Colonic mucosa (tissue), 4 donors: Measurements from ENCODE around the gene PTK6. TPM values are rescaled to one million over a fixed set of nuclear protein-coding genes. Genes with fewer than 3 reads are reported as not detected.

Experiments
- DNase-seq: peaks from one replicate; pipeline ENCODE4 v3.0.0-alpha.2; 2020
- H3K27ac ChIP-seq: fragments of 200-600 bp; one replicate; pipeline ENCODE4 v1.8.0; 2021
- H3K27me3 ChIP-seq: fragments of 200-600 bp; one replicate; pipeline ENCODE4 v1.8.0; 2021
- H3K36me3 ChIP-seq: fragments of 200-600 bp; one replicate; pipeline ENCODE4 v1.8.0; 2021
- H3K4me1 ChIP-seq: fragments of 200-600 bp; one replicate; pipeline ENCODE4 v1.8.0; 2021; ENCODE audit warnings: mild to moderate bottlenecking
- H3K4me3 ChIP-seq: fragments of 200-600 bp; one replicate; pipeline ENCODE4 v1.8.0; 2021
- H3K9ac ChIP-seq, 2 donors: one replicate each; pipeline ENCODE4 v1.7.0; 2013; ENCODE audit warnings: control low read depth in 2 of 2, low read depth in 2 of 2, low read length in 2 of 2
- H3K9me3 ChIP-seq: fragments of 200-600 bp; one replicate; pipeline ENCODE4 v1.8.0; 2021
- CTCF ChIP-seq: fragments of 200-600 bp; IDR thresholded peaks from one replicate; pipeline ENCODE4 v1.8.0; 2022; ENCODE audit warnings: antibody characterized with exemption, mild to moderate bottlenecking
- intact Hi-C: fragments of 100-400 bp; cut with DNase I; formaldehyde crosslinking; loops from one replicate; pipeline ENCODE4 v1.14.1; 2022
- total RNA-seq, 2 donors: library from RNA; stranded (reverse); fragmentation: NEBNext Ultra II Directional in 1 of 2; extraction: Animal tissue kit (Norgen Biotek cat#: 25700) in 1 of 2; gene quantifications; one replicate each; pipeline ENCODE4 v1.2.1, GENCODE V29; 2021
- donor health status: healthy.
- donor health status: DM: no; HTN: no; CAD: no.
- donor health status: DM: no; HTN: no; CAD: no.

PTK6 gene
- total RNA-seq, 2 donors from 2014 or later, result 69.0 to 91.1 TPM

- Histone ChIP-seq H3K27me3 (peaks cover 12% of the 10 kb centered on the region), H3K36me3 (no peaks in the 10 kb centered on the region), H3K27ac (peak overlapping the region; percentile 63), H3K9ac (peak overlapping the region; percentile 24 to 62), H3K4me3 (no peak overlapping the region), H3K9me3 (no peaks in the 10 kb centered on the region), H3K4me1 (peaks cover 11% of the 10 kb centered on the region)
- peak; percentile 59 for DNase-seq
- no peak for TF ChIP-seq CTCF
- intact Hi-C loops, result loop anchor here (10.0 kb wide), 1 partner anchor 319 kb away; the partner anchor contains the start of genes ABHD16B and TPD52L2
Observed at GRCh38 chr20:63545814-63546213, 8.6 kb upstream of the PTK6 start.

- intact Hi-C loops, result loop anchor here (10.0 kb wide), 1 partner anchor 320 kb away; the partner anchor contains the start of genes ABHD16B and TPD52L2
- H3K4me3 ChIP-seq, result no peak overlapping the region
- H3K9me3 ChIP-seq, result no peaks in the 10 kb centered on the region
- peaks cover 11% of the 10 kb centered on the region for H3K4me1 ChIP-seq
- peak overlapping the region in 1 of 2 donors; percentile 62 for H3K9ac ChIP-seq
- no peaks in the 10 kb centered on the region for H3K36me3 ChIP-seq
- no peak for TF ChIP-seq CTCF
- H3K27ac ChIP-seq, result peak overlapping the region; percentile 63
- DNase-seq, result peak; percentile 92
- peaks cover 12% of the 10 kb centered on the region for H3K27me3 ChIP-seq
Observed at GRCh38 chr20:63544958-63545516, 7.9 kb upstream of the PTK6 start.

- intact Hi-C loops, result loop anchor here (10.0 kb wide), 1 partner anchor 320 kb away; the partner anchor contains the start of genes ABHD16B and TPD52L2
- Histone ChIP-seq H3K4me3 (no peak overlapping the region), H3K27me3 (peaks cover 12% of the 10 kb centered on the region), H3K36me3 (no peaks in the 10 kb centered on the region), H3K4me1 (peaks cover 11% of the 10 kb centered on the region), H3K9me3 (no peaks in the 10 kb centered on the region), H3K27ac (no peak overlapping the region), H3K9ac (no peak overlapping the region)
- no peak for TF ChIP-seq CTCF
- DNase-seq, result no peak
Observed at GRCh38 chr20:63544241-63544957, 7.2 kb upstream of the PTK6 start.

- H3K27me3 ChIP-seq, result peaks cover 10% of the 10 kb centered on the region
- peaks cover 16% of the 10 kb centered on the region for H3K4me1 ChIP-seq
- no peaks in the 10 kb centered on the region for H3K9me3 ChIP-seq
- H3K36me3 ChIP-seq, result no peaks in the 10 kb centered on the region
- intact Hi-C loops, result loop anchor here (10.0 kb wide), 1 partner anchor 321 kb away; the partner anchor contains the start of genes ABHD16B and TPD52L2
- no peak overlapping the region for H3K4me3 ChIP-seq
- no peak for DNase-seq
- no peak for TF ChIP-seq CTCF
- H3K9ac ChIP-seq, result no peak overlapping the region
- H3K27ac ChIP-seq, result no peak overlapping the region
Observed at GRCh38 chr20:63543733-63544132, 6.6 kb upstream of the PTK6 start.

- H3K4me1 ChIP-seq, result peaks cover 16% of the 10 kb centered on the region
- no peaks in the 10 kb centered on the region for H3K9me3 ChIP-seq
- intact Hi-C loops, result loop anchor here (10.0 kb wide), 1 partner anchor 322 kb away; the partner anchor contains the start of genes ABHD16B and TPD52L2
- TF ChIP-seq CTCF, result no peak
- no peak for DNase-seq
- no peaks in the 10 kb centered on the region for H3K36me3 ChIP-seq
- no peak overlapping the region for H3K9ac ChIP-seq
- H3K4me3 ChIP-seq, result no peak overlapping the region
- H3K27me3 ChIP-seq, result peaks cover 8% of the 10 kb centered on the region
- H3K27ac ChIP-seq, result no peak overlapping the region
Observed at GRCh38 chr20:63543131-63543530, 6.0 kb upstream of the PTK6 start.
